Epithelial cell of prostate (primary cell): Measurements from ENCODE around the gene APOL4.
A peak's percentile ranks its signal among the peaks of the same experiment; 100 is the strongest.
"Not testable (repeated sequence)": the region's sequence is repeated elsewhere in the genome, so short reads cannot be mapped to it uniquely, and the experiment has no call there.

Experiments used
- DNase-seq: peaks from one replicate; pipeline ENCODE4 v3.0.0-alpha.2; 2011; ENCODE audit warnings: low read depth, low spot score
- H3K27ac ChIP-seq: fragments of 450-650 bp; 2 replicates; pipeline ENCODE4 v1.5.1; 2017; ENCODE audit warnings: mild to moderate bottlenecking

Gene APOL4

GRCh38 chr22:36232715-36233401 is 31.2 kb upstream of the APOL4 start:
- H3K27ac ChIP-seq, result no peak overlapping the region
- DNase-seq, result no peak

- not testable (repeated sequence) for DNase-seq, H3K27ac ChIP-seq
Observed at GRCh38 chr22:36231051-36231450, 29.4 kb upstream of the APOL4 start.

GRCh38 chr22:36229649-36230048 is 28.0 kb upstream of the APOL4 start:
- DNase-seq, H3K27ac ChIP-seq: not testable (repeated sequence)

- DNase-seq, result no peak
- H3K27ac ChIP-seq, result no peak overlapping the region
Observed at GRCh38 chr22:36228944-36229343, 27.3 kb upstream of the APOL4 start.

GRCh38 chr22:36228369-36228768 is 26.8 kb upstream of the APOL4 start:
- DNase-seq, H3K27ac ChIP-seq: not testable (repeated sequence)

- DNase-seq, result no peak
- no peak overlapping the region for H3K27ac ChIP-seq
Observed at GRCh38 chr22:36227806-36228205, 26.2 kb upstream of the APOL4 start.

GRCh38 chr22:36227396-36227795 is 25.8 kb upstream of the APOL4 start:
- no peak for DNase-seq
- no peak overlapping the region for H3K27ac ChIP-seq

GRCh38 chr22:36226189-36226588 is 24.6 kb upstream of the APOL4 start:
- no peak for DNase-seq
- no peak overlapping the region for H3K27ac ChIP-seq

- H3K27ac ChIP-seq, result no peak overlapping the region
- DNase-seq, result no peak
Observed at GRCh38 chr22:36225333-36225922, 23.8 kb upstream of the APOL4 start.

- DNase-seq, result no peak
Observed at GRCh38 chr22:36224245-36224644, 22.6 kb upstream of the APOL4 start.

GRCh38 chr22:36223504-36223903 is 21.9 kb upstream of the APOL4 start:
- no peak overlapping the region for H3K27ac ChIP-seq
- no peak for DNase-seq

More at GRCh38 chr22:36224245-36224644, 22.6 kb upstream of the APOL4 start:
- no peak overlapping the region for H3K27ac ChIP-seq

- DNase-seq, result no peak
- H3K27ac ChIP-seq, result no peak overlapping the region
Observed at GRCh38 chr22:36222887-36223450, 21.4 kb upstream of the APOL4 start.

- H3K27ac ChIP-seq, result no peak overlapping the region
- DNase-seq, result no peak
Observed at GRCh38 chr22:36221799-36222751, 20.5 kb upstream of the APOL4 start.

- DNase-seq, result peak; percentile 27
- no peak overlapping the region for H3K27ac ChIP-seq
Observed at GRCh38 chr22:36220451-36220921, 18.9 kb upstream of the APOL4 start.

- no peak overlapping the region for H3K27ac ChIP-seq
- no peak for DNase-seq
Observed at GRCh38 chr22:36218648-36219193, 17.1 kb upstream of the APOL4 start.

- DNase-seq, result no peak
- H3K27ac ChIP-seq, result no peak overlapping the region
Observed at GRCh38 chr22:36215981-36216380, 14.4 kb upstream of the APOL4 start.

- H3K27ac ChIP-seq, result no peak overlapping the region
- DNase-seq, result no peak
Observed at GRCh38 chr22:36213586-36213985, 12.0 kb upstream of the APOL4 start.

GRCh38 chr22:36212901-36213300 is 11.3 kb upstream of the APOL4 start:
- H3K27ac ChIP-seq, result no peak overlapping the region
- no peak for DNase-seq

- DNase-seq, result no peak
- no peak overlapping the region for H3K27ac ChIP-seq
Observed at GRCh38 chr22:36211237-36211861, 9.7 kb upstream of the APOL4 start.

GRCh38 chr22:36210224-36210623 is 8.6 kb upstream of the APOL4 start:
- H3K27ac ChIP-seq, result no peak overlapping the region
- no peak for DNase-seq
